Gastroesophageal sphincter (tissue), 4 donors: Measurements from ENCODE around the gene ECT2L. TPM values are rescaled to one million over a fixed set of nuclear protein-coding genes. Genes with fewer than 3 reads are reported as not detected.

Source experiments
- ATAC-seq: fragments of 150-250 bp; one replicate; pipeline ENCODE4 v1.9.1; 2016; ENCODE audit warnings: mild to moderate bottlenecking, moderate library complexity
- H3K27ac ChIP-seq, 4 donors: fragments of 200-600 bp; sonication (generic) in 3 of 4; 1 replicate in 3 of 4; 2 replicates in 1 of 4; pipeline ENCODE4 v1.5.1; 2016 to 2019
- H3K27me3 ChIP-seq: fragments of 200-600 bp; sonication (generic); one replicate; pipeline ENCODE4 v1.5.1; 2019
- H3K36me3 ChIP-seq, 2 donors: fragments of 200-600 bp; sonication (generic); one replicate each; pipeline ENCODE4 v1.5.1; 2019; ENCODE audit warnings: control low read depth in 1 of 2
- H3K4me1 ChIP-seq, 3 donors: fragments of 200-600 bp; sonication (generic); 1 replicate in 2 of 3; 2 replicates in 1 of 3; pipeline ENCODE4 v1.5.1; 2016 to 2019; ENCODE audit warnings: control low read depth in 2 of 3
- H3K4me3 ChIP-seq, 2 donors: fragments of 200-600 bp; sonication (generic); one replicate each; pipeline ENCODE4 v1.5.1; 2019; ENCODE audit warnings: mild to moderate bottlenecking in 1 of 2, moderate library complexity in 1 of 2
- H3K9me3 ChIP-seq, 3 donors: fragments of 200-600 bp; sonication (generic); one replicate each; pipeline ENCODE4 v1.5.1; 2017 to 2019; ENCODE audit warnings: control low read depth in 2 of 3
- EP300 ChIP-seq: sonication (generic); formaldehyde crosslinking; IDR thresholded peaks from one replicate; pipeline ENCODE4 v1.6.1; 2017; ENCODE audit warnings: antibody characterized with exemption, mild to moderate bottlenecking
- POLR2A ChIP-seq, 2 donors: fragments of 450-650 bp; IDR thresholded peaks; one replicate each; pipeline ENCODE4 v1.6.1; 2017; ENCODE audit warnings: antibody characterized with exemption in 2 of 2, mild to moderate bottlenecking in 2 of 2, moderate library complexity in 1 of 2
- POLR2AphosphoS5 ChIP-seq: sonication (generic); formaldehyde crosslinking; IDR thresholded peaks from one replicate; pipeline ENCODE4 v1.6.1; 2017; ENCODE audit warnings: antibody characterized with exemption
- WGBS, 2 donors: methylation state at CpG; one replicate each; pipeline ENCODE4 v1.1.5; 2018; ENCODE audit warnings: low coverage in 1 of 2; 5-methylcytosine and 5-hydroxymethylcytosine counted together
- total RNA-seq, 4 donors: library from RNA; depleted of rRNA; stranded (reverse); fragments of >200 nt; gene quantifications; one replicate each; pipeline ENCODE4 v1.1.0, GENCODE V29; 2016
- TF ChIP-seq, protein P1 (sequence below), 4 experiments: fragments of 200-600 bp in 2 of 4; fragments of 450-650 bp in 2 of 4; sonication (generic) in 1 of 4; IDR thresholded peaks; one replicate each; pipeline ENCODE4 v1.5.1; 2017 to 2019; ENCODE audit warnings: antibody characterized with exemption in 4 of 4, mild to moderate bottlenecking in 2 of 4, moderate library complexity in 2 of 4

Gene ECT2L
- total RNA-seq, 4 donors from 2014 or later: 0.27 TPM; not detected in 3

DNA sequence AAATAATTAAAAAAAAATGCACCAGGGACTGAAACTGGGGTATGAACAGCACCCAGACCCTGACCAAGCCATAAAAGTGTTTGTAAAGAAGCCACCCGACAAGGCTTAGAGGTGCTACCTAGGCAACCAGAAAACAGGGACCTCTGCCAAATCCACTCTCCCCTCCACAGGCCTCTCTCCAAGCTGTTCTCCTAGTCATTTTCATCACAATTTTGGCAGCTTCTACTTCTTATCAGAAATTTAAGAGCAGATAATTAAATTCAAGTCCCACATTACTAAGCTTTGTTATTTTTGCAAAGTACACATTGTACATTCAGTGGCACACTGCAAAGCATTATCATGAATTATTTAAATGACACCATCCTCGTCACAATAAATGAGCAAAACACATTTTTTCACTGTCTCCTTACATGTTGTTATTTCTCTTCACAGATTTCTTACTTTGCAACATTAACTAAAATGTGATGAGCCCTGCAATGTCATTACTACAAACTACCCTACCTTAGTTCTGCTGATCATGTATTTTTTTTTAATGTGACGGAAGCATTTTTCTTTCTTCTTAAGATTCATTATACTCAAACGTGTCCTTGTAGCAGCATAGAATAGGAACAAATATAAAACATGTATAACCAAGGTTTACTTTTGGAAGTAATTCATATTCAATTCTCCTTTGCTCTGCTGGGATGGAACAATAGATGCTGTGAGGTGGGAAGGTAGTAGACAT, 38.1 kb downstream of the ECT2L start:
- ATAC-seq: no peak
- H3K27ac ChIP-seq: peak overlapping the region; percentile 27 to 43 (median 32)

DNA sequence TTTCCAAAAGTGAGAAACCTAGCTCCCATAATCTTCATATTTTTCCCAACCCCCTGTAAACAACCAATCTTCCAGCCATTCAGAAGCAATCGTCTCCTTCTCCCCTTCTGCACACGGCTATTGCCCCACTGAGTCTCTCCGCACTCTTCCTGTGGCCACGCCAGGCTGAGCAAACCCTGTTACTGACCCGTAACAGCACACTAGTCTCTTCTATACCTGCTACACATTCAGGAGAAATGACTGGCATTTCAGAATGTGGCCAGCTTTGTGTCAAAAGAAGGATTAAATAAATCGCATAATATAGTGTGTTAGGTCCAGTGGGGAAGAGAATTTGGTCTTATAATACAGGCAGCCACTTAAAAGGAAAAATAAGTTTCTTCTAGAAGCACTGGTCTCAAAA, 41.4 kb downstream of the ECT2L start:
- Histone ChIP-seq H3K36me3 (no peaks in the 10 kb centered on the region), H3K9me3 (no peaks in the 10 kb centered on the region), H3K27me3 (no peaks in the 10 kb centered on the region), H3K4me3 (no peak overlapping the region), H3K4me1 (peaks cover 0 to 23% (median 5%) of the 10 kb centered on the region in 3 donors), H3K27ac (no peak overlapping the region)
- WGBS, 2 donors: 85 to 100% methylated on average over 1 to 6 of the region's 6 CpGs
- TF ChIP-seq POLR2AphosphoS5: no peak
- TF ChIP-seq EP300: no peak
- TF ChIP-seq, protein P1, sequence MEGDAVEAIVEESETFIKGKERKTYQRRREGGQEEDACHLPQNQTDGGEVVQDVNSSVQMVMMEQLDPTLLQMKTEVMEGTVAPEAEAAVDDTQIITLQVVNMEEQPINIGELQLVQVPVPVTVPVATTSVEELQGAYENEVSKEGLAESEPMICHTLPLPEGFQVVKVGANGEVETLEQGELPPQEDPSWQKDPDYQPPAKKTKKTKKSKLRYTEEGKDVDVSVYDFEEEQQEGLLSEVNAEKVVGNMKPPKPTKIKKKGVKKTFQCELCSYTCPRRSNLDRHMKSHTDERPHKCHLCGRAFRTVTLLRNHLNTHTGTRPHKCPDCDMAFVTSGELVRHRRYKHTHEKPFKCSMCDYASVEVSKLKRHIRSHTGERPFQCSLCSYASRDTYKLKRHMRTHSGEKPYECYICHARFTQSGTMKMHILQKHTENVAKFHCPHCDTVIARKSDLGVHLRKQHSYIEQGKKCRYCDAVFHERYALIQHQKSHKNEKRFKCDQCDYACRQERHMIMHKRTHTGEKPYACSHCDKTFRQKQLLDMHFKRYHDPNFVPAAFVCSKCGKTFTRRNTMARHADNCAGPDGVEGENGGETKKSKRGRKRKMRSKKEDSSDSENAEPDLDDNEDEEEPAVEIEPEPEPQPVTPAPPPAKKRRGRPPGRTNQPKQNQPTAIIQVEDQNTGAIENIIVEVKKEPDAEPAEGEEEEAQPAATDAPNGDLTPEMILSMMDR (IDR thresholded peaks at IDR 0.05): no peak
- TF ChIP-seq POLR2A (IDR thresholded peaks at IDR 0.05): no peak
- ATAC-seq: no peak

More for the DNA sequence above, 38.1 kb downstream of the ECT2L start:
- Histone ChIP-seq H3K4me1 (peaks cover 0 to 23% (median 5%) of the 10 kb centered on the region in 3 donors), H3K4me3 (no peak overlapping the region), H3K27me3 (no peaks in the 10 kb centered on the region), H3K36me3 (no peaks in the 10 kb centered on the region), H3K9me3 (no peaks in the 10 kb centered on the region)
- WGBS, 2 donors: 29% methylated on average over 4 of the region's 4 CpGs
- TF ChIP-seq POLR2AphosphoS5: no peak
- TF ChIP-seq, protein P1 (IDR thresholded peaks at IDR 0.05): no peak
- no peak for TF ChIP-seq POLR2A (IDR thresholded peaks at IDR 0.05)
- TF ChIP-seq EP300: no peak

- no peak for TF ChIP-seq EP300
- TF ChIP-seq, protein P1 (IDR thresholded peaks at IDR 0.05): no peak
- peak; percentile 24 for TF ChIP-seq POLR2AphosphoS5
- TF ChIP-seq POLR2A (IDR thresholded peaks at IDR 0.05): no peak
- ATAC-seq: peak; percentile 43
- H3K27ac ChIP-seq: peak overlapping the region in 1 of 4 donors; percentile 29
- H3K27me3 ChIP-seq: no peaks in the 10 kb centered on the region
- no peaks in the 10 kb centered on the region for H3K4me1 ChIP-seq
- no peak overlapping the region for H3K4me3 ChIP-seq
- no peaks in the 10 kb centered on the region for H3K36me3 ChIP-seq
- no peaks in the 10 kb centered on the region for H3K9me3 ChIP-seq
- 36 to 43% methylated on average over 6 to 8 of the region's 9 CpGs for WGBS, 2 donors
Measured at GRCh38 chr6:138844192-138844591, 48.3 kb downstream of the ECT2L start.

- ATAC-seq: no peak
- H3K27me3 ChIP-seq: no peaks in the 10 kb centered on the region
- 79 to 81% methylated on average over 2 to 3 of the region's 4 CpGs for WGBS, 2 donors
- H3K4me1 ChIP-seq: no peaks in the 10 kb centered on the region
- no peak overlapping the region for H3K4me3 ChIP-seq
- no peaks in the 10 kb centered on the region for H3K36me3 ChIP-seq
- H3K9me3 ChIP-seq: no peaks in the 10 kb centered on the region
- H3K27ac ChIP-seq: no peak overlapping the region
- TF ChIP-seq POLR2AphosphoS5 (no peak), EP300 (no peak), POLR2A (IDR thresholded peaks at IDR 0.05) (no peak)
- TF ChIP-seq, protein P1 (IDR thresholded peaks at IDR 0.05): no peak
Measured at GRCh38 chr6:138847884-138848283, 52.0 kb downstream of the ECT2L start.

DNA sequence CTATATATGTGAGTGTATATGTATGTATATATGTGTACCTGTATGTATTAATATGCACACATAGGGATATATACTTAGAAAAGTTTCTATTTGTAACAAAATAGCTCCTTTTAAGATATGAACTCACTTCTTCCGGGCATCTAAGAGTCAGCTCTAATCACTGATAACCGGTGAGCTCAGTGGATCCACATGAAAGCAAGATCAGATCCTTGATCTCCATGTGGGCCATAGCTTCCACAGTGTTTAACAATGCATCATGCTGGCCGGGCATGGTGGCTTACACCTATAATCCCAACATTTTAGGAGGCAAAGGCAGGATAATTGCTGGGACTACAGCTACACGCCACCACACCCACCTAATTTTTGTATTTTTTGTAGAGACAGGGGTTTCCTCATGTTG, 52.6 kb downstream of the ECT2L start:
- ATAC-seq: no peak
- no peaks in the 10 kb centered on the region for H3K9me3 ChIP-seq
- H3K4me3 ChIP-seq: no peak overlapping the region
- no peaks in the 10 kb centered on the region for H3K36me3 ChIP-seq
- WGBS, 2 donors: 66 to 89% methylated on average over 3 to 4 of the region's 4 CpGs
- H3K27ac ChIP-seq: no peak overlapping the region
- no peaks in the 10 kb centered on the region for H3K4me1 ChIP-seq
- TF ChIP-seq POLR2A (IDR thresholded peaks at IDR 0.05) (no peak), EP300 (no peak), POLR2AphosphoS5 (no peak)
- TF ChIP-seq, protein P1 (IDR thresholded peaks at IDR 0.05): no peak
- no peaks in the 10 kb centered on the region for H3K27me3 ChIP-seq
